ENCODE results near the gene NECTIN2.

Gene NECTIN2

DNA sequence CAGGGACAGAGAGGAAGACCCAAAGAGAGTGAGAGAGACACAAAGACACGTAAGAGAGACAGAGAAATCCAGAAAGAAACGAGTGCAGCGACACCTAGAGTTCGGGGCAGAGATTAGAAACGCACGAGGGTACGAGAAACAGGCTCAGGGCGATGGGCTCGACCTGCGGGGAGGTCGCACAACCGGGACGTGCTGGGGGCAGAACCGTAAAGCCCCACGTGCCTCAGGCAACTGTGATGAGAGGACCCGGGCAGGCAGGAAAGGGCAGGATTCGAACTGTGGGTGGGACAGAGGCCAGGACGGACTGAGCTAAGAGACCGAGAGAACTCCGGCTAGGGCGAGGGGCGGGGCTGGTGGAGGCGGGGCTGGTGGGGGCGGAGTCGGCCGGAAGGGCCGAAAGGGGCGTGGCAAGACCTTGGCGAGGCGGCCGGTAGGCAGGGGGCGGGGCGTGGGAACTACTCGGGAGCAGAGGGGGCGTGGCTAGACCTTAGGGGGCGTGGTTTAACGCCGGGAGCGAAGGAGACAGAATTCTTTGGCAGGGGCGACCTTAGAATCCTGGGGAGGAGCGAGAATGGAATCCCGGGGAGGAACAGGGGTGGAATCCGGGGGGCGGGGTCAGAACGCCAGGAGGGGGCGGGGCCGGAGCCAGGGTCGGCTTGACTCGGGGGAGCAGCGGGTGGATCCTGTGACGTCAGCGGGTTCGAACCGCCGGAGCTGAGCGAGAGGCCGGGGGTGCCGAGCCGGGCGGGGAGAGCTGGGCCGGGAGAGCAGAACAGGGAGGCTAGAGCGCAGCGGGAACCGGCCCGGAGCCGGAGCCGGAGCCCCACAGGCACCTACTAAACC lies at the start of gene NECTIN2:
Gene NECTIN2 (plus strand): TSS at position 686 of the 843 bp plus-strand sequence. CDS start 229 bp downstream, outside the sequence.
- ATAC-seq = peak; percentile 65
- TF ChIP-seq, protein P1, sequence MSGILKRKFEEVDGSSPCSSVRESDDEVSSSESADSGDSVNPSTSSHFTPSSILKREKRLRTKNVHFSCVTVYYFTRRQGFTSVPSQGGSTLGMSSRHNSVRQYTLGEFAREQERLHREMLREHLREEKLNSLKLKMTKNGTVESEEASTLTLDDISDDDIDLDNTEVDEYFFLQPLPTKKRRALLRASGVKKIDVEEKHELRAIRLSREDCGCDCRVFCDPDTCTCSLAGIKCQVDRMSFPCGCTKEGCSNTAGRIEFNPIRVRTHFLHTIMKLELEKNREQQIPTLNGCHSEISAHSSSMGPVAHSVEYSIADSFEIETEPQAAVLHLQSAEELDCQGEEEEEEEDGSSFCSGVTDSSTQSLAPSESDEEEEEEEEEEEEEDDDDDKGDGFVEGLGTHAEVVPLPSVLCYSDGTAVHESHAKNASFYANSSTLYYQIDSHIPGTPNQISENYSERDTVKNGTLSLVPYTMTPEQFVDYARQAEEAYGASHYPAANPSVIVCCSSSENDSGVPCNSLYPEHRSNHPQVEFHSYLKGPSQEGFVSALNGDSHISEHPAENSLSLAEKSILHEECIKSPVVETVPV (CRISPR knock-in tag; IDR thresholded peaks at IDR 0.05) = no peak
- TF ChIP-seq ESRRG (CRISPR knock-in tag; IDR thresholded peaks at IDR 0.05) (no peak), ARNTL (CRISPR knock-in tag; IDR thresholded peaks at IDR 0.05; ENCODE audit: borderline replicate concordance, low read depth) (no peak), CSDC2 (CRISPR knock-in tag; IDR thresholded peaks at IDR 0.05) (no peak), TOX (CRISPR knock-in tag; IDR thresholded peaks at IDR 0.05; ENCODE audit: borderline replicate concordance) (no peak), ISL1 (CRISPR knock-in tag; IDR thresholded peaks at IDR 0.05) (no peak), ZFP3 (CRISPR knock-in tag; IDR thresholded peaks at IDR 0.05) (no peak), BACH2 (CRISPR knock-in tag; IDR thresholded peaks at IDR 0.05; ENCODE audit: borderline replicate concordance) (no peak), ZNF8 (CRISPR knock-in tag; IDR thresholded peaks at IDR 0.05) (no peak), ZNF565 (CRISPR knock-in tag; conservative IDR thresholded peaks at IDR 0.05; ENCODE audit: low read depth) (no peak), RARB (CRISPR knock-in tag; IDR thresholded peaks at IDR 0.05) (no peak), ZC3H10 (CRISPR knock-in tag; IDR thresholded peaks at IDR 0.05) (no peak), ZFP30 (CRISPR knock-in tag; IDR thresholded peaks at IDR 0.05) (no peak), OSR1 (CRISPR knock-in tag; IDR thresholded peaks at IDR 0.05) (no peak)
- TF ChIP-seq, protein P2, sequence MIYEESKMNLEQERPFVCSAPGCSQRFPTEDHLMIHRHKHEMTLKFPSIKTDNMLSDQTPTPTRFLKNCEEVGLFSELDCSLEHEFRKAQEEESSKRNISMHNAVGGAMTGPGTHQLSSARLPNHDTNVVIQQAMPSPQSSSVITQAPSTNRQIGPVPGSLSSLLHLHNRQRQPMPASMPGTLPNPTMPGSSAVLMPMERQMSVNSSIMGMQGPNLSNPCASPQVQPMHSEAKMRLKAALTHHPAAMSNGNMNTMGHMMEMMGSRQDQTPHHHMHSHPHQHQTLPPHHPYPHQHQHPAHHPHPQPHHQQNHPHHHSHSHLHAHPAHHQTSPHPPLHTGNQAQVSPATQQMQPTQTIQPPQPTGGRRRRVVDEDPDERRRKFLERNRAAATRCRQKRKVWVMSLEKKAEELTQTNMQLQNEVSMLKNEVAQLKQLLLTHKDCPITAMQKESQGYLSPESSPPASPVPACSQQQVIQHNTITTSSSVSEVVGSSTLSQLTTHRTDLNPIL (CRISPR knock-in tag; IDR thresholded peaks at IDR 0.05; ENCODE audit: low read depth) = no peak
- TF ChIP-seq, protein P3, sequence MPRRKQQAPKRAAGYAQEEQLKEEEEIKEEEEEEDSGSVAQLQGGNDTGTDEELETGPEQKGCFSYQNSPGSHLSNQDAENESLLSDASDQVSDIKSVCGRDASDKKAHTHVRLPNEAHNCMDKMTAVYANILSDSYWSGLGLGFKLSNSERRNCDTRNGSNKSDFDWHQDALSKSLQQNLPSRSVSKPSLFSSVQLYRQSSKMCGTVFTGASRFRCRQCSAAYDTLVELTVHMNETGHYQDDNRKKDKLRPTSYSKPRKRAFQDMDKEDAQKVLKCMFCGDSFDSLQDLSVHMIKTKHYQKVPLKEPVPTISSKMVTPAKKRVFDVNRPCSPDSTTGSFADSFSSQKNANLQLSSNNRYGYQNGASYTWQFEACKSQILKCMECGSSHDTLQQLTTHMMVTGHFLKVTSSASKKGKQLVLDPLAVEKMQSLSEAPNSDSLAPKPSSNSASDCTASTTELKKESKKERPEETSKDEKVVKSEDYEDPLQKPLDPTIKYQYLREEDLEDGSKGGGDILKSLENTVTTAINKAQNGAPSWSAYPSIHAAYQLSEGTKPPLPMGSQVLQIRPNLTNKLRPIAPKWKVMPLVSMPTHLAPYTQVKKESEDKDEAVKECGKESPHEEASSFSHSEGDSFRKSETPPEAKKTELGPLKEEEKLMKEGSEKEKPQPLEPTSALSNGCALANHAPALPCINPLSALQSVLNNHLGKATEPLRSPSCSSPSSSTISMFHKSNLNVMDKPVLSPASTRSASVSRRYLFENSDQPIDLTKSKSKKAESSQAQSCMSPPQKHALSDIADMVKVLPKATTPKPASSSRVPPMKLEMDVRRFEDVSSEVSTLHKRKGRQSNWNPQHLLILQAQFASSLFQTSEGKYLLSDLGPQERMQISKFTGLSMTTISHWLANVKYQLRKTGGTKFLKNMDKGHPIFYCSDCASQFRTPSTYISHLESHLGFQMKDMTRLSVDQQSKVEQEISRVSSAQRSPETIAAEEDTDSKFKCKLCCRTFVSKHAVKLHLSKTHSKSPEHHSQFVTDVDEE (CRISPR knock-in tag; IDR thresholded peaks at IDR 0.05) = no peak

DNA sequence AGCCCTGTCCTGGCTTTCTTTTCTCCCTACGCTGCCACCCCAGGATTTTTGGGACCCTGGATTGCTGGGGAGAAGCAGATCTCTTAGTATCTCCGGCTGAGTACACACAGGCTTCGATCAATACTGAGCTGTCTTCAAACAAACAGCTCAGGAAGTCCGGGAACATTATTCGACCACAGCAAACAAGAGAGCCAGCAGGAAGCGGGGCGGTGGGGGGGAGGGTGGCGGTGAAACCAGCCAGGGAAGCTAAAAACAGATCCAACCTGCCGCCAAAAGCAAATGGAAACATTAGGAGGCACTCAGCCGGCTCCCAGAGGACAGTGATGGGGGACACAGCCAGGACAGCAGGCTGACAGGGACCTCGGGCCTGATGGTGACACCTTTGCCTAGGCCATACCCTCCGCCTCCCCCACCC lies 49.4 kb upstream of the NECTIN2 start:
- TF ChIP-seq, protein P2 (CRISPR knock-in tag; IDR thresholded peaks at IDR 0.05; ENCODE audit: low read depth) = no peak
- no peak for TF ChIP-seq ESRRG (CRISPR knock-in tag; IDR thresholded peaks at IDR 0.05)
- TF ChIP-seq ISL1 (CRISPR knock-in tag; IDR thresholded peaks at IDR 0.05) = no peak
- no peak for TF ChIP-seq ZNF70 (CRISPR knock-in tag; IDR thresholded peaks at IDR 0.05)
- no peak for TF ChIP-seq ZNF565 (CRISPR knock-in tag; conservative IDR thresholded peaks at IDR 0.05; ENCODE audit: low read depth)
- no peak for TF ChIP-seq BACH2 (CRISPR knock-in tag; IDR thresholded peaks at IDR 0.05; ENCODE audit: borderline replicate concordance)
- TF ChIP-seq SNAI2 (CRISPR knock-in tag; IDR thresholded peaks at IDR 0.05) = no peak
- no peak for TF ChIP-seq OSR1 (CRISPR knock-in tag; IDR thresholded peaks at IDR 0.05)
- ATAC-seq = no peak

DNA sequence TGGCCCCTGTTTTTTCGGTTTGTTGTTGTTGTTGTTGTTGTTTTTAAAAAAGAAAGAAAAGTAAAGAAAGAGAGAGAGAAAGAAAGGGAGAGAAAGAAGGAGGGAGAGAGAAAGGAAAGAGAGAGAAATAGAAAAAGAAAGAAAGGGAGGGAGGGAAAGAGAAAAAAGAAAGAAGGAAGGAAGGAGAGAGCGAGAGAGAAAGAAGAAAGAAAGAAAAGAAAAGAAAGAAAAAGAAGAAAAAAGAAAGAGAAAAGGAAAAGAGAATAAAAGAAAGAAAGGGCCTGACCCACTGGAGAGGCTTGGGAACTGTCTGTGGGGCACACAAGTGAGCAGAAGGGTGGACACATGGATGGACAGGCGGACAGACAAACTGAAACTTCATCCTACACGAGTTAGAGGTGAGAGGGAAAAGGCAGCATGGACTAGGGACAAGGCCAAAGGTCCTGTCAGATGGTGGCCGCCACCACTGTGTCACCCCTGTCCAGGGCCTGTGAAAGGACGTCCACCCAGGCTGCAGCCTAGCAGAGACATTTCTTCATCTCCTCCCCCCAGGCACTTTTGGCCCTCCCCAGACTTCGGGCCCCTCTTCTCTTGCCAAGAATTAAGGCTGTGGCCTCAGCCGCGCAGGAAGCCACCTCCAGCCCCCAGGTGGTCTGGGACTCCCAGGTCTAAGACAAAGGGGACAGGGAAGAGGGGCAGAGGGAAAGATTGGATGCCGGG lies 46.3 kb upstream of the NECTIN2 start:
- peak; percentile 8; the same call in 2 of the 3 replicates for ATAC-seq
- TF ChIP-seq ZFP3 (CRISPR knock-in tag; IDR thresholded peaks at IDR 0.05) = no peak
- no peak for TF ChIP-seq ARNTL (CRISPR knock-in tag; IDR thresholded peaks at IDR 0.05; ENCODE audit: borderline replicate concordance, low read depth)
- TF ChIP-seq BACH2 (CRISPR knock-in tag; IDR thresholded peaks at IDR 0.05; ENCODE audit: borderline replicate concordance) = no peak
- no peak for TF ChIP-seq ZNF70 (CRISPR knock-in tag; IDR thresholded peaks at IDR 0.05)
- TF ChIP-seq, protein P4, sequence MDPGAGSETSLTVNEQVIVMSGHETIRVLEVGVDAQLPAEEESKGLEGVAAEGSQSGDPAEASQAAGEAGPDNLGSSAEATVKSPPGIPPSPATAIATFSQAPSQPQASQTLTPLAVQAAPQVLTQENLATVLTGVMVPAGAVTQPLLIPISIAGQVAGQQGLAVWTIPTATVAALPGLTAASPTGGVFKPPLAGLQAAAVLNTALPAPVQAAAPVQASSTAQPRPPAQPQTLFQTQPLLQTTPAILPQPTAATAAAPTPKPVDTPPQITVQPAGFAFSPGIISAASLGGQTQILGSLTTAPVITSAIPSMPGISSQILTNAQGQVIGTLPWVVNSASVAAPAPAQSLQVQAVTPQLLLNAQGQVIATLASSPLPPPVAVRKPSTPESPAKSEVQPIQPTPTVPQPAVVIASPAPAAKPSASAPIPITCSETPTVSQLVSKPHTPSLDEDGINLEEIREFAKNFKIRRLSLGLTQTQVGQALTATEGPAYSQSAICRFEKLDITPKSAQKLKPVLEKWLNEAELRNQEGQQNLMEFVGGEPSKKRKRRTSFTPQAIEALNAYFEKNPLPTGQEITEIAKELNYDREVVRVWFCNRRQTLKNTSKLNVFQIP (CRISPR knock-in tag; IDR thresholded peaks at IDR 0.05; ENCODE audit: borderline replicate concordance, low read depth) = no peak
- TF ChIP-seq TCF4 (CRISPR knock-in tag; IDR thresholded peaks at IDR 0.05; ENCODE audit: borderline replicate concordance) = no peak

Data from SK-N-SH treated with all-trans-retinoic acid at 6 μM for 48 hours (cell line).